GM11168 (cell line): ENCODE measurements around the gene ABHD17A.

Experiments used
- in situ Hi-C: fragments of 300-500 bp; cut with MboI; formaldehyde crosslinking; loops from one replicate; pipeline ENCODE4 v1.12.0; 2022; ENCODE audit warnings: low sequenced_read_pairs; ENCODE audit not compliant: unreplicated experiment

The ABHD17A gene

DNA sequence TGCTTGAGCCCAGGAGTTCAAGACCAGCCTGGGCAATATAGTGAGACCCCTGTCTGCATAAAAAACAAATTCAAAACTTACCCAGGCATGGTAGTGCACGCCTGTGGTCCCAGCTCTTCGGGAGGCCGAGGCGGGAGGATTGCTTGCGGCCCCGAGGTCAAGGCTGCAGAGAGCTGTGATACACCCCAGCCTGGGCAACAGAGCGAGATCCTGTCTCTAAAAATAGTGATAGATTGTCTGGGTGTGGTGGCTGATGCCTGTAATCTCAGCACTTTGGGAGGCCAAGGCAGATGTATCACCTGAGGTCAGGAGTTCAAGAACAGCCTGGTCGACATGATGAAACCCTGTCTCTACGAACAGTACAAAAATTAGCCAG, 18.0 kb downstream of the ABHD17A start:
- in situ Hi-C loops: no loop called here

DNA sequence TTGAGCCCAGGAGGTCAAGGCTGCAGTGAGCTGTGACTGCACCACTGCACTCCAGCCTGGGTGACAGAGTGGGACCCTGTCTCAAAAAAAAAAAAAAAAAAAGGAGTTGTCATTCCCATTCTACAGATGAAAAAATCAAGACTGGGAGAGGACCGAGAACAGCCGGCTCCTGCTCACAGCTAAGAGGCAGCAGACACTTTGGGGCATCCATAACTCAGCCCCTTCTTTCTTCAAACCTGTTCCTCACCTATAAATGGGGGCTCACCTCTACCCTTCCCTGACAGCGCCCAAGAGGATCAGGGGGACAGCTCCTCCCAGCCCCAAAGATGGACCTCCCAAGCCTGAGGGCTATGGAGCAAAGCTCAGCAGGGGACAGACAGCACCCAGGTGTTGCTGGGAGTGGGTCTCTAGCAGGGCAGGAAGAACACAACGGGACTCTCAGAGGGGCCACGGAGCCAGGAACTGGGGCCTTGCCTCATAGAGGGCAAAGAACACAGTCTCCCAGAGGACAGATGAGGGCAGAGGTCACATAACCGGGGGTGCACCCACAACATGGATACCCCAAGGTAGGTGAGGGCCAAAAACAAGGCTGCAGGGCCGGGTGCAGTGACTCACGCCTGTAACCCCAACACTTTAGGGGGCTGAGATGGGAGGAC, 18.5 kb downstream of the ABHD17A start:
- in situ Hi-C loops: no loop called here

DNA sequence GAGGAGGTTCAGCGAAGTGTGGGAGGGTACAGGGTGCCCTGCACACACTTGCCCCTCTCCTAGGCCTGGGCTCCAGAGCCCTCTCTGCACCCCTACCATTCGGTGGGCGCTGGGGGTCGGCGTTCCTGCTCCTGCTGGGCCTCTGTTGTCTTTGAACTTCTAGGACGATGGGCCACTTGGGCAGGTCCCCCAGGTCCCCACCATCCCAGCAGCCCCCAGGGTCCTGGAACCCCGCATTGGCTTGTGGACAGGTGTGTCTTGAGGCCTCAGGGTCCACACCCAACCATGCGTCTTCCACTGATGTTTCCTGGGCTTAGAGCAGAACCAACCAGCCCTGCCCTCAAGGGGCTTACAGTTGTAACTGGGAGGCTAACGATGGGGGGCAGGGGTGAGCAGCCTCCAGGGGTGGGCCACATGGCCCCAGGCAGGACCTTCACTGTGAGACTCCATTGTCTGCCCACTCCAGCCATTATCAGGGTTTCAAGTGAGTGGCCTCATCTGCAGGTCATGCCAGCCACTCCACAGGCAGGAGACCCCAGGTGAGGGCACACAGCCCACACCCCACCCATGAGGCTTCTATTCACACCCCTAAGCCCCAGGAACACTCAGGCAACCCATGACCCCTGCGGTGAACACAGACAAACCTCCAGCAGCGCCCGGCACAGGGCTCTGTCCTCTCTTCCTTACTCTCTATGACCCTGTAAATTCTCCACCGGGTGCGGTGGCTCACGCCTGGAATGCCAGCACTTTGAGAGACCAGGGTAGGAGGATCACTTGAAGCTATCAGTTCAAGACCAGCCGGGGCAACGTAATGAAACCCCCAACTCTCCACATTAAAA, 19.9 kb downstream of the ABHD17A start:
- in situ Hi-C loops: no loop called here

DNA sequence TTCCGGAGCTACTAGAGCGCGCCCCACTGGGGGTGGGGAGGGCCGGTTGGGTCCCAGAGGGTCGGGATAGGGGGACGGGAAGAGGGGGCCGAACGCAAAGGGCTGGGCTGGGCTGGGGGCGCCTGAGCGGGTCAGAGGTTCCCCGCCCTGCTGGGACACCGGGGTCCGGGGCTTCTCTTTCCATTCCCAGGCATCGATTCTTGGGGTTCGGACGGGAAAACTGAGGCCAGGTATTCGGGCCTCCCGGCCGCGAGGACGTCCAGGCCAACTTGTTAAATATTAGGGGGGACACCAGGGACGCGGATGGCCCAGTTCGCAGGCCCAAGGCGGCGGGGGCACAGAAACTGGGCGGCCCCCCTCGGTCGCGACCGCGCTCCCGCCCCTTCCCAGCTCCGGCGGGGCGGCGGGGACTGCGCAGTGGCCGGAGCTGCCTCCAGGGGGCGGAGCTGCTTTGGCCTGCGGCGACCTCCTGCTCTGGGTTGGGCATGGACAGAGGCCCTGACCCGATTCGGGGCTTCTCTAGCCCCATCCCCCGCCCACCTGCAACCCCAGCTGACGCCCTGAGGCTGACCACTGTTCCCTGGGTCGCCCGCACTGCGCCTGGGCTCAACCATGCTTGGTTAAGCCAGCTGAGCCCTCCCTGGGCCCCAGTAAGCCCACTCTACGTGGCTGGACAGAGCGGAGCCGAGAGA, 20.7 kb downstream of the ABHD17A start:
- in situ Hi-C loops: no loop called here

DNA sequence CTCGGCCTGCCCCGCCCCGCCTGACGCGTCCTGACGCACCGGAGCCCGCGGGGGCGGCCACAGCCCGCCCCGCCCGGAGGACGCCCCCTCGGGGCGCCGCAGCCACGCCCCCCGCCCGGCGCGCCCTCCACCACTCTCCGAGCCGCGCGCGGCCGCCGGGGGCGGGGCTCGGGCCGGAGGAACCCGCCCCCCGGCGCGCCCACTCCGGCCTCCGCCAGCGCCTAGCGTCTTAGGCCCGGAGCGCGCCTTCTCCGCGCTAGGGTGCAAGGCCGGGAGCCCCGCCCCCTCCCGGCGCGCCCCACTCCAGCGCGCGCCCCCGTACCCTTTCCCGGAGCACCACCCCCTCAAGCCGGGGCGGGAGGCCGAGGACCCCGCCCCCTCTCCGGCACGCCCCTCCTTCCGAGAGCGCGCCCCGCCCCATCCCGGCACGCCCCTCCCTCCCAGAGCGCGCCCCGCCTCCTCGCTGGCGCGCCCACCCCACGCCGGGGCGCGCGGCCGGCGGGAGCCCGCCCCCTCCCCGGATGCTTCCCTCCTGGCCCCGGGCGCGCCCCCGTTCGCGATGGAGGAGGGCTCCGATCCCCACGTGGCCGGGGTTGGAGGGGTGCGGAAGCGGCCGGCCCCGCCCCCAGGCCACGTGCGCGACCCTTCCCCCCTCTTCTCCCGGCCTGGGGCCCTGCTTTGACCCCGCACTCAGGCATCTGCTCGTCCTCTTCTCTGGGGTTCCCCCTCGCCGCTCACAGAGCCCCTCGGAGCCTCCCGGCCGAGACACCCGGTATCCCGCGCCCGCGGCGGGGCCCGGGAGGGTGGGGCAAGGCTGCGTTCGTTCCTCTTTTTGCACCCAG, 21.4 kb downstream of the ABHD17A start:
- in situ Hi-C loops: no loop called here

DNA sequence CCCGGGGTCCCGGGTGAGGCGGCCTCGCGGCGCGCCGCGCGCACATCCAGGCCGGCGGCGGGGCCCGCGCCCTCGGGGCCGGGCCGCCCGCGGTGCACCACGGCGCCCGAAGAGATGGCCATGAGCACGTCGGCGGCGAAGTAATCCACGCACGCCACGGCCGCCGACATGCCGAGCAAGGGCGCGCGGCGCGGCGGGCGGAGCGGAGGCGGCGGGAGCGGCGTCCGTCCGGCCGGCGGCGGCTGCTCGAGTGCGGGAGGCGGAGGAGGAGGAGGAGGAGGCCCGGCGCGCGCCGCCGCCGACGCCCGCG, 22.0 kb downstream of the ABHD17A start, which contains the start of gene KLF16:
KLF16 (minus strand) TSS at position 252 of the 310 bp plus-strand sequence; CDS start at position 170, 82 bp downstream.
- in situ Hi-C loops: no loop called here

DNA sequence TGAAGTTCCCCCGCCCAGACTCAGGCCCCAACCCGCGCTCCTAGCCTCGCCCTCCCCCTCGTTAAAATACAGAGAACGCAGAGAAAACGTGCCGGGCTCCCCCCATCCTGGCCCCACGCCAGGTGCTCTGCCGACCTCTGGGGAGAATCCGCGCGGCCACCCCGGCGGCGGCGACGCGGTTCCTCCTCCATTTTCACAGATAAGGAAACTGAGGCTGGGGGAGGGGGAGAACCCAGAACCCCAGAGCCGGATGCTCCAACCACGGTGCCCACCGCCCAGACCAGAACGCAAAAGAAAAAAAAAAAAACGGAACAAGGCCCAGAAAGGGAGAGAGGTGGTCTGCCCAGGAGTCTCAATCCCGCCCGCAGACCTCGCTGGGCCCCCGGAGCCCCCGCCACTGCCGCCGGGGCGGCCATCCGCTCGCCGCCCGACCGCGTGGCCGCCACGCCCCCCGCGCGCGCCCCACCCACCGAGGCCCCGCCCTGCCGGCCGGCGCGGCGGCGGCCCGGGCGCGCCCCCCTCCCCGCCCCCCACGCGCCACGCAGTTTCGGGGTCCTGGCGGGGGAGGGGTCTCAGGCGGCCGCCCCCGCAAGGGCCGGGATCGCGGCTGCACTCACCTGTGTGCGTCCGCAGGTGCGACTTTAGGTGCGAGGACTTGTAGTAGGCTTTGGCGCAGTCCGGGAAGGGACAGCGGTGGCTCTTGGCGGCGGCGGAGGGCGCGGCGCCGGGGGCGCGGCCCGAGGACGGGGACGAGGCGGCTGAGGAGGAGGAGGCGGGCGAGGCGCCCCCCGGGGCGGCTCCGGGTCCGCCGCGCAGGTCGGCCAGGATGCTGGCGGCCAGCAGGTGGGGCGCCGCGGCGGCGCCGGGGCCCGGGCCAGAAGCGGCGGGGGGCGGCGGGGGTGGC, 22.6 kb downstream of the ABHD17A start:
- in situ Hi-C loops: no loop called here

DNA sequence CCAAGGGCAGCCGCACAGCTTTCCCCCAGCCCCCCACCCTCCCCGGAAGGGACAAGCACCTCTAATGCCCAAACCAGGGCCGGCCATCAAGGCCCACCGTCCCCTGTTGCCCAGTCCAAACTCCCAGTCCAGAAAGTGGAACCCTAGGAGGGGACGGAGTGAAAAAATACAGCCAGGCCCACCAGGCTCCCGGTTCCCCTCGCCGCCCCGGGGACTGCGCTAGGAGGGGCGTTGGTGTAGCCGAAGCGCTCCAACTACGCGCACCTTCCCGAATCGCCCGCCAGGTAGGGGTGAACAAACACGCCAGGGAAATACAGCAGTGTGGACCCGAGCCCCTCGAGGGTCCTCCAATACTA, 23.2 kb downstream of the ABHD17A start:
- in situ Hi-C loops: no loop called here

DNA sequence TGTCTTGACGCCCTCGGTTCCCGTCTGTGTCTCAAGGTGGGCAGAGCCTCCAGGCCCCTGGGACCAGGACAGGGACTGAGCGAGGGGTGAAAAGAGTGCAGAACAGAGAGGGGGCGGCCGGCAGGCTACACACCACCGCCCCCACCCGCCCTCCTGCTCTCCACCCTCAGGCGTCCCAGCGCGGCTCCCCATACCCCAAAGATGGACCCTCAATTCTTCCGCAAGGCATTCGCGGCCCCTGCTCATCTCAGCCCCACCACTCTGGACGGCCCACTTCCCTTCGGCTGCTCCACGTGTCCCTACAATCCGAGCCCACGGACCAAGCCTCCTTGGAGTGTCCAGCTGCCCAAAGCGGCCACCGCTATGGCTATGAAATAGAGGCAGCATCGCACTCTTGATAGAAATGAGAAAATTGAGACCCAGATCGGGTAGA, 23.7 kb downstream of the ABHD17A start:
- in situ Hi-C loops: no loop called here

DNA sequence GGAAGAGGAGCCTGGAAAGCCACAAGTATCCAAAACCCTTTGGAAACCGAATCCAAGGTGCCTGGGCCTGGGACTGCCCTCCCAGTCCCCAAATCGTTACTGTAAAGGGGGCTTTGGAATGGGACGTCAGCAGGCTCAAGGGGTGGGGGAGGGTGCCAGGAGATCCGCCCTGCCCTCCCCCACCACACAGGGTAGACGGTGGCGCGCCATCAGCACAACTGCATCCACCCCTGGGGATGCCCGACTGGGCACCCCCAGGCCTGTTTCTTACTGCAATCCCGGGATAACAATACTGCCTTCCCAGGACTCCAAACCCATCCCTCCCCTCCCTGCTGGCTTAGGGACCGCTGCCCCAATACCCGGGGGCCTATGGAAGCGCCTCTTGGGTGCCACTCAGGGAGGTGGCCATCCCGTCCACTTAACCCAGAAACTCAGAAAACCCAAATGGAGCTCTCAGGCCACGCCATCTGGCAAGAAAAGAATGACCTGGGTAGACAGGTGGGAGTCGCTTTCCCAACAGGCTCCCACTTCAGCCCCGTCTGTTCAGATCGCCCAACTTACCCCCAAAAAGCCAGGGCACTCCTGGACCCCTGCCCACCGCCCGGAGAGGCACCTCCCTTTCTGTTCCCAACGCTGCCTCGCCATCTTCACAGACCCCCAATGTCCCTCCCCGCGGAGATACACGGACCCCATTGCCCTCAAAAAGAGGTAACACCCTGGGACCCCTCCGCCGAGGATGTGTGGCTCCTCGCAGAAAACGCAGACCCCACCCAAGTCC, 24.3 kb downstream of the ABHD17A start:
- in situ Hi-C loops: no loop called here

DNA sequence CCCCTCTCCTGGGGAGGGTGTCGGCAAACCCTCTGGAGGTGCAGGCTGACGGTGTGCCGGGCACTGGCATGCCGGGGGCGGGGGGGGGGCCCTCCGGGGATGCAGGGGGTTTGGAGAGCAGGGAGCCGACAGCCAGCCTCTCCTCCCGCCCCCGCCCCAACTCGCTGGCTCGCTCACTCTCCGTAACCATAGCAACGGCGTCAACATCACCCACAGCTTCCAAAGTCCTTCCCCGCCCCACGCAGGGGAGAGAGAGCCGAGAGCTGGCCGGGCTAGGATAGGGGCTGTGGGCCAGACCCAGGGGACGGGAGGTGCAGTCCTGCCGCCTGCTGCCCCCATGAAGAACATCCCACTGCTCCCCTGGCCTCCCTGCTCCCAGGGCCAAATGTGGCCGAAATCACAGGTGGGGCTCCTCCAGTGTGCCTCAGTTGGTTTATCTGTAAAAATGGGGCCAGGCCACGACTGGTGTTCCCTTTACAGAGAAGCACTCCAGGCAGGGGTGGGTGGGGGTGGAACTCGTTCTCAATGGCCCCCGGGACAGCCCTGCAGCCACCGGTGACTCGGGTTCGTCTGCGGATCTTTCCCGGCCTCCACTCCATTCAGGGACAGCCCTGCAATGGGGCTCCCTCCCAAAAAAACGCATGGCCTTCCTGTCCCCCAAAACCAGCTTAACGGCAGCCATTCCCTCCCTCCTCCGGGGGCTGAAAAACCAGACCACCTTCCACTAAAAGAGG, 25.1 kb downstream of the ABHD17A start:
- in situ Hi-C loops: no loop called here

DNA sequence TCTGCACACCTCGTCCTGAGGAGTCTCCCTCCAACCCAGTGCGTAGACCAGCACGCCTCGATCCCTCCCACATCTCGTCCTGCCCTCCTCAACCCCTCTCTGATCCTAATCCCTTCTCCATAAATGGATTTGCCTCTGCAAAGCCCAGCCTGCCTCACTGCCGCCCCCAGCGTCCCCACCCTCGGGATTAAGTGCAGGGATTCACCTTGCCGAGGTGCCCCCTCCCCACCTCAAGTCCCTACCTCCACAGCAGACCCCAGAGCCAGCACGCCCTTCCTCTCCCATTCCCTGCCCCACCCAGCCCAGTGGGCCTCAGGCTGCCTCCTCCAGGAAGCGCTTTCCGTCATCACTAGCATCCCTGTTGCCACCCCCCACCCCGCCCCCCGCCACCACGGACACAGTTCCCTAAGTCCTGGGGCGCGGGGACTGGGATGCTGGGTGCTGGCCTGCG, 25.9 kb downstream of the ABHD17A start:
- in situ Hi-C loops: no loop called here

DNA sequence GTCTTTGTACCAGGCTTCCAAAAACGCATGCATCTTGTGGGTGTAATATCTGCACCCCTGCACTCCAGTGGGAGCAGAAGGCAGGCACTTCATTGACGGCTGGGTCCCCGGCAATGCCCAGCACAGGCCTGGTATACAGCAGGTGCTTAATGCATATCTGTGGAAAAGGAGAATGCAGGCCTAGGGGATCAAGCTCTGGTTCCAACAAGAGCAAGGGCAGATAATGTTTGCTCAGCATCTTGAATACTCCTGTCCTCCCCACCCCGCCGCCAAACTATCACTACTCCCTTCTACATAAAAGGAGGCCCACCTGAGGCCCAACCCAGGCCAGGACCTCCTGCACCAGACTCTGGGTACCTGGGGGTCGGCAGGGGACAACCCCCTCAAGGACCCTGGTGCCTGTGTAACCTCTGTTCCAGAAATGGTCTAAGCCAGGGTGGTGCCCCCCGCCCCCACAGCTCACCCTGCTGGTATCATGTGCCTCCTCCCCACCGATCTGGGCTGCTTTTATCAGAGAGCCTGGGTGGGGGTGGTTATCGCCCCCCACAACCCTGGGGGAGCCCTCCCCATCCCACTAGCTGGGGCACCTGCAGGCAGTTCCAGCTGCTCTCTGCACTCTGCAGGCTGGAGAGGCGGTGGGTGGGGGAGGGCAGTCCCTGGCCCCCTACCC, 26.7 kb downstream of the ABHD17A start:
- in situ Hi-C loops: no loop called here

DNA sequence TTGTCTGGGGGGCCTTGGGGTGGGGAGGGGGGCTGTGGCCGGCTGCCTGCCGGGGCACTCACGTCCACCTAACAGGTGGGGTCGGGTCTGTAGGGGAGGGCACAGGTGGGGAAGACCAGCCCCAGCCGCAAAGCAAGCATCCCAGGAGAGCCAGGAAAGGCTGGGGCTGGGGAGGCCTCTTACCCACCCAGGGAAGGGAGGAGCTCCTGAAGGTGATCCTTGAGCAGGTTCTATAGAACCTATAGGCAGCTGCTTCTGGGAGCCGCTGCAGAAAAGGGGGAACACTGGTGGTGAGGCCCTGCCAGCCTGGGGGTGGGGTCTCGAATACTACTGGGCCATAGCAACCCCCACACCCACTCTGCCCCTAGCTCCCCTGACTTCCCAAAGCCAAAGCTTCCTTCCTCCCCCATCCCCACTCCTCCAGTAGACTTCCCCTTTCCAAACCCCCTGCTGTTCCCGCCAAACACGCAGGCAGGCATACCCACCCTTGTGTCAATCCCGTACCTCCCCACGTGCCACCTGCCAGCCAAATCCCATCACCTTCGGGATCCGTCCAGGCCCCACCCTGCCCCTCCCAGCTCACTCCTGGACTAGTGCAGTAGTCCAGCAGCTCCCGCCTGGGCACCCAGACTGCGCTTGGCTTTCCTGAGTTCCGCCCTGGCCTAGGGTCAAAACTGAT, 27.5 kb downstream of the ABHD17A start:
- in situ Hi-C loops: no loop called here

DNA sequence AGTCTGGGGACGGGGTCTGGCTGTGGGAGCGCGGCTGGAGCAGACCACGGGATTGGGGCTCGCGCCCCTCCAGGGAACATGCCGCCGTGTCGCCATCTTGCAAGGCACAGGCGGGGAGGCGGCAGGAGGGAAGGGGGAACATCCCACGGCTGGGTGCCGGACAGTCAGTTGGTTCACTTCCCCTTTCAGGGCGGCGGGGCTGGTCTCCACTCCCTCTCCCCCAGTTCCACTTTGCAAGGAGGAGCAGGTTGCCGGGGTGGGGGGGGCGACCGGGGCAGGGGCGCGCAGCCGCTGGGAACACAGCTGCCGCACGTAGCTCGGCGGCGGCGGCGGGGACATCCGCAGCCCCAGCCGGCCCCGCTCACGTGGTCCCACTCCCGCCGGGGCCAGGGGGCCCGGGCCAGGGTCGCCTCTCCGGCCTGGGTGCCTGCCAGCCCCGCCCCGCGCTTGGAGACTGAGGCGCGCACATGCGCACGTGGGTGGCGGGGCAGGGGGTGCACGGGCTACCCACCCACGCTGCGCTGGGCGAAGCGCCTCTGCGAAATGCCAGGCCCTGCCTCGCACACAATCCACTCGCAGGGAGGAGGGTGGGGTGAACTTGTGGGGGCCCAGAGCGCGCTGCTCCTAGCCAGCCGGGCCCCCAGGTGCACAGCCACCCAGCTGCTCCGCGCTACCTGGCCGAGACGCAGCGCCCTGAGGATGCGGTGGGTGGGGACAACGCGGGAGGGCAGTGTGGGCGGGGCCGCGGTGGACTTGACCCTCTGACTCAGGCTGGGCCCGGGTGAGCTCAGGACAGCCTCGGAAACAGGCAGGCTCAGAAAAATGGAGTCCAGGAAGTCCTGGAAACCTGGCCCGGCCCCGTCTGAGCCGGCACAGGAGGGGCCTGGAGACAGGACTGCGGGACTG, 28.3 kb downstream of the ABHD17A start:
- in situ Hi-C loops: no loop called here

DNA sequence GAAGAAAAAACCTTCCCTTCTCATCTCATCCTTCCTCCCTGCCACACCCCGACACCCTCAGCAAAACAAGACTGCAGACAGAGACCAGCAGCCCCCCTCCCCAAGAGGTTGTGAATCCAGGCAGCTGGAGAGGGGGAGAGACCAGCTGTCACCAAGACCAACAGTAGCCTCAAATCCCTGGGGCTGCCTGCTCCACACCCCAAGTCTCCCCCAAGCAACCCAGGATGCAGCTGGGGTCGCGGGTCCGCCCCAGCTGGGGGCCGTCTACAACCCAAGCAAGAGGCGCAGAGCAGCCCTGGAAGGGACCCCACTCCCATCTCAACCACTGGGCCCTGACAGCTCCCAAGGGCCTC, 29.0 kb downstream of the ABHD17A start:
- in situ Hi-C loops: no loop called here
